HepG2 (cell line): ENCODE measurements around the gene MEI1. TPM values are rescaled to one million over a fixed set of nuclear protein-coding genes. Genes with fewer than 3 reads are reported as not detected.

ENCODE experiments used
- ARNTL ChIP-seq: sonication (generic); formaldehyde crosslinking; IDR thresholded peaks from 2 replicates; pipeline ENCODE4 v1.4.0; 2020; ENCODE audit warnings: mild to moderate bottlenecking, missing genetic modification reagents
- CBX5 ChIP-seq: sonication (generic); formaldehyde crosslinking; IDR thresholded peaks from 2 replicates; pipeline ENCODE4 v1.4.0; 2020; ENCODE audit warnings: missing genetic modification reagents, borderline replicate concordance
- CEBPB ChIP-seq: IDR thresholded peaks from 2 replicates; pipeline ENCODE4 v1.6.1; 2011; ENCODE audit warnings: low read depth, low read length, improper control_type of control experiment, borderline replicate concordance
- CHD4 ChIP-seq: fragments of 200-600 bp; sonication (generic); IDR thresholded peaks from 2 replicates; pipeline ENCODE4 v1.7.0; 2017; ENCODE audit warnings: mild to moderate bottlenecking, low read length, borderline replicate concordance
- DPF2 ChIP-seq: sonication (generic); formaldehyde crosslinking; IDR thresholded peaks from 2 replicates; pipeline ENCODE4 v1.4.0; 2020; ENCODE audit warnings: mild to moderate bottlenecking, low read depth, missing genetic modification reagents, borderline replicate concordance
- E2F1 ChIP-seq: sonication (generic); formaldehyde crosslinking; IDR thresholded peaks from 2 replicates; pipeline ENCODE4 v1.5.0; 2020; ENCODE audit warnings: missing genetic modification reagents
- ELF4 ChIP-seq: sonication (generic); formaldehyde crosslinking; IDR thresholded peaks from 2 replicates; pipeline ENCODE4 v1.5.0; 2020; ENCODE audit warnings: missing genetic modification reagents, mild to moderate bottlenecking, moderate library complexity, borderline replicate concordance
- GABPA ChIP-seq, 2 experiments: IDR thresholded peaks; 2 replicates each; pipeline ENCODE4 v1.6.1; 2011 to 2016; ENCODE audit warnings: low read depth in 2 of 2, low read length in 1 of 2, missing biosample characterization in 1 of 2, missing genetic modification characterization in 1 of 2
- GATA4 ChIP-seq: sonication (generic); IDR thresholded peaks from 2 replicates; pipeline ENCODE4 v1.6.1; 2016; ENCODE audit warnings: antibody characterized with exemption, low read depth, borderline replicate concordance
- HIC2 ChIP-seq: sonication (generic); formaldehyde crosslinking; IDR thresholded peaks from 2 replicates; pipeline ENCODE4 v1.9.0; 2022; ENCODE audit warnings: low read depth, missing genetic modification reagents
- IRX3 ChIP-seq: sonication (generic); formaldehyde crosslinking; IDR thresholded peaks from 2 replicates; pipeline ENCODE4 v1.8.1; 2023; ENCODE audit warnings: mild to moderate bottlenecking, low read depth, missing genetic modification reagents, borderline replicate concordance
- MIXL1 ChIP-seq: IDR thresholded peaks from 2 replicates; pipeline ENCODE4 v1.6.1; 2016
- NFIC ChIP-seq: IDR thresholded peaks from 2 replicates; pipeline ENCODE4 v1.6.1; 2012; ENCODE audit warnings: mild to moderate bottlenecking, low read length, inconsistent platforms
- NR2C2 ChIP-seq: sonication (generic); formaldehyde crosslinking; IDR thresholded peaks from 2 replicates; pipeline ENCODE4 v1.4.0; 2020; ENCODE audit warnings: missing genetic modification reagents, mild to moderate bottlenecking, moderate library complexity, borderline replicate concordance
- ONECUT2 ChIP-seq: sonication (generic); formaldehyde crosslinking; IDR thresholded peaks from 2 replicates; pipeline ENCODE4 v1.4.0; 2020; ENCODE audit warnings: missing genetic modification reagents
- SNAPC2 ChIP-seq: sonication (generic); formaldehyde crosslinking; IDR thresholded peaks from 2 replicates; pipeline ENCODE4 v1.8.1; 2022; ENCODE audit warnings: mild to moderate bottlenecking, missing genetic modification reagents
- TCF12 ChIP-seq, 2 experiments: fragments of 450-650 bp in 1 of 2; sonication (generic) in 1 of 2; formaldehyde crosslinking in 1 of 2; IDR thresholded peaks; 2 replicates each; pipeline versions ENCODE4 v1.6.1 to v1.8.0; 2017 to 2022; ENCODE audit warnings: antibody characterized with exemption in 1 of 2, mild to moderate bottlenecking in 1 of 2, missing genetic modification reagents in 1 of 2, moderate library complexity in 1 of 2
- ZFX ChIP-seq: sonication (generic); formaldehyde crosslinking; IDR thresholded peaks from 2 replicates; pipeline ENCODE4 v1.4.0; 2020; ENCODE audit warnings: mild to moderate bottlenecking, low read depth, missing genetic modification reagents, moderate library complexity
- ZMYM4 ChIP-seq: sonication (generic); formaldehyde crosslinking; IDR thresholded peaks from 2 replicates; pipeline ENCODE4 v1.8.1; 2023; ENCODE audit warnings: mild to moderate bottlenecking, missing genetic modification reagents
- ZNF124 ChIP-seq: sonication (generic); formaldehyde crosslinking; IDR thresholded peaks from 2 replicates; pipeline ENCODE4 v1.4.0; 2020; ENCODE audit warnings: missing genetic modification reagents
- ZNF570 ChIP-seq: sonication (generic); formaldehyde crosslinking; IDR thresholded peaks from 2 replicates; pipeline ENCODE4 v1.4.0; 2020; ENCODE audit warnings: mild to moderate bottlenecking, missing genetic modification reagents, borderline replicate concordance
- ZNF616 ChIP-seq: sonication (generic); formaldehyde crosslinking; IDR thresholded peaks from 2 replicates; pipeline ENCODE4 v1.5.0; 2020; ENCODE audit warnings: low read depth, mild to moderate bottlenecking, missing genetic modification reagents
- ZNF704 ChIP-seq: sonication (generic); formaldehyde crosslinking; IDR thresholded peaks from 2 replicates; pipeline ENCODE4 v1.8.1; 2023; ENCODE audit warnings: mild to moderate bottlenecking, inconsistent platforms, moderate library complexity, missing genetic modification reagents, borderline replicate concordance
- polyA plus RNA-seq, 8 experiments: library from polyadenylated mRNA; depleted of rRNA in 3 of 8; stranded (reverse) in 7 of 8; unstranded in 1 of 8; fragments of >200 nt; fragmentation: Illumina TruSeq in 4 of 8; extraction: Trizol in 4 of 8; gene quantifications; 2 replicates each; pipeline versions ENCODE4 v1.2.1 to v1.2.3, GENCODE V29; 2011 to 2016; ENCODE audit warnings: low read depth in 4 of 8, missing spikeins in 1 of 8, mixed read lengths in 1 of 8; ENCODE audit not compliant: insufficient read depth in 1 of 8
- total RNA-seq, 5 experiments: library from RNA; depleted of rRNA; stranded (reverse); fragments of >200 nt; fragmentation: Illumina TruSeq; extraction: Trizol; gene quantifications; 2 replicates each; pipeline ENCODE4 v1.2.3, GENCODE V29; 2016; ENCODE audit warnings: low read depth in 1 of 5
- TF ChIP-seq, protein P1 (sequence below): sonication (generic); formaldehyde crosslinking; IDR thresholded peaks from 2 replicates; pipeline ENCODE4 v1.5.1; 2020; ENCODE audit warnings: missing genetic modification reagents, mild to moderate bottlenecking, borderline replicate concordance

Gene MEI1
- total and polyA plus RNA-seq, 2 of the 13 experiments (the other 11 are each of a cell fraction or from before 2014, with no cell fraction given): 0.75 to 1.9 TPM

- TF ChIP-seq ZNF704 (CRISPR knock-in tag) (no peak), ELF4 (CRISPR knock-in tag) (no peak), ZMYM4 (CRISPR knock-in tag) (no peak), ZNF616 (CRISPR knock-in tag) (no peak), IRX3 (CRISPR knock-in tag) (no peak), GATA4 (no peak), ZNF570 (CRISPR knock-in tag) (no peak), ARNTL (CRISPR knock-in tag) (0 out of 2 replicates have a peak, but pooled peaks have one; percentile 59), GABPA (IDR thresholded peaks at IDR 0.05; ENCODE audit: low read depth, low read length) (no peak), GABPA (CRISPR knock-in tag; IDR thresholded peaks at IDR 0.05; ENCODE audit: low read depth) (no peak), DPF2 (CRISPR knock-in tag) (no peak), TCF12 (IDR thresholded peaks at IDR 0.05) (no peak), TCF12 (CRISPR knock-in tag; IDR thresholded peaks at IDR 0.05) (no peak), ZNF124 (CRISPR knock-in tag) (no peak), NFIC (no peak), SNAPC2 (no peak), CHD4 (no peak), NR2C2 (CRISPR knock-in tag) (no peak), CBX5 (CRISPR knock-in tag) (no peak), MIXL1 (CRISPR knock-in tag) (no peak), ONECUT2 (CRISPR knock-in tag) (no peak), HIC2 (CRISPR knock-in tag) (no peak), CEBPB (no peak), E2F1 (CRISPR knock-in tag) (no peak), ZFX (CRISPR knock-in tag) (peak; percentile 16; the same call in 1 of the 2 replicates)
- TF ChIP-seq, protein P1, sequence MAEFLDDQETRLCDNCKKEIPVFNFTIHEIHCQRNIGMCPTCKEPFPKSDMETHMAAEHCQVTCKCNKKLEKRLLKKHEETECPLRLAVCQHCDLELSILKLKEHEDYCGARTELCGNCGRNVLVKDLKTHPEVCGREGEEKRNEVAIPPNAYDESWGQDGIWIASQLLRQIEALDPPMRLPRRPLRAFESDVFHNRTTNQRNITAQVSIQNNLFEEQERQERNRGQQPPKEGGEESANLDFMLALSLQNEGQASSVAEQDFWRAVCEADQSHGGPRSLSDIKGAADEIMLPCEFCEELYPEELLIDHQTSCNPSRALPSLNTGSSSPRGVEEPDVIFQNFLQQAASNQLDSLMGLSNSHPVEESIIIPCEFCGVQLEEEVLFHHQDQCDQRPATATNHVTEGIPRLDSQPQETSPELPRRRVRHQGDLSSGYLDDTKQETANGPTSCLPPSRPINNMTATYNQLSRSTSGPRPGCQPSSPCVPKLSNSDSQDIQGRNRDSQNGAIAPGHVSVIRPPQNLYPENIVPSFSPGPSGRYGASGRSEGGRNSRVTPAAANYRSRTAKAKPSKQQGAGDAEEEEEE (CRISPR knock-in tag): no peak
Observed at GRCh38 chr22:41828516-41828915, 129.2 kb downstream of the MEI1 start (continued).
